Common myeloid progenitor, CD34-positive (primary cell): ENCODE measurements around the gene LRRN2.
"Not testable (repeated sequence)": the region's sequence is repeated elsewhere in the genome, so short reads cannot be mapped to it uniquely, and the experiment has no call there.

Experiments used
- CTCF ChIA-PET: fragments of 350-600 bp; sonication (Branson Sonifier 250); formaldehyde crosslinking; loops from one replicate; lab custom pipeline; 2021; ENCODE audit warnings: antibody characterized with exemption; lab: Charles Lee
- POLR2A ChIA-PET: fragments of 350-600 bp; sonication (Branson Sonifier 250); formaldehyde crosslinking; loops from one replicate; lab custom pipeline; 2021; ENCODE audit warnings: antibody characterized with exemption; lab: Charles Lee
- DNase-seq, 3 donors: peaks; one replicate each; pipeline versions ENCODE4 v3.0.0 to v3.0.0-alpha.2; 2013
- H3K27ac ChIP-seq, 2 experiments: 1 replicate in 1 of 2; 2 replicates in 1 of 2; pipeline ENCODE4 v1.7.0; 2013; ENCODE audit warnings: inconsistent platforms in 2 of 2, low read length in 2 of 2, mild to moderate bottlenecking in 2 of 2, low read depth in 1 of 2, moderate library complexity in 1 of 2; ENCODE audit not compliant: severe bottlenecking in 2 of 2, insufficient read depth in 1 of 2, poor library complexity in 1 of 2
- H3K27me3 ChIP-seq, 5 experiments: replicated peaks in 2 of 5; 1 replicate in 3 of 5; 2 replicates in 2 of 5; pipeline versions ENCODE4 v1.6.1 to v1.7.0; 2013; ENCODE audit warnings: low read length in 4 of 5, mild to moderate bottlenecking in 2 of 5, moderate library complexity in 2 of 5, inconsistent platforms in 1 of 5; ENCODE audit not compliant: insufficient read depth in 5 of 5, control insufficient read depth in 4 of 5
- H3K36me3 ChIP-seq, 4 experiments: 1 replicate in 2 of 4; 2 replicates in 2 of 4; pipeline versions ENCODE4 v1.6.1 to v1.7.0; 2013; ENCODE audit warnings: low read length in 3 of 4, control low read depth in 1 of 4, mild to moderate bottlenecking in 1 of 4; ENCODE audit not compliant: control insufficient read depth in 4 of 4, insufficient read depth in 4 of 4
- H3K4me1 ChIP-seq, 4 experiments: 1 replicate in 3 of 4; 2 replicates in 1 of 4; pipeline versions ENCODE4 v1.6.1 to v1.7.1; 2013; ENCODE audit warnings: low read length in 3 of 4, mild to moderate bottlenecking in 3 of 4, control low read depth in 1 of 4, inconsistent platforms in 1 of 4, moderate library complexity in 1 of 4; ENCODE audit not compliant: control insufficient read depth in 4 of 4, insufficient read depth in 4 of 4; ENCODE audit errors: control extremely low read depth in 1 of 4
- H3K4me3 ChIP-seq, 7 experiments: 1 replicate in 4 of 7; 2 replicates in 3 of 7; pipeline versions ENCODE4 v1.5.1 to v1.7.0; 2013; ENCODE audit warnings: mild to moderate bottlenecking in 7 of 7, low read length in 6 of 7, moderate library complexity in 6 of 7, inconsistent platforms in 2 of 7, low read depth in 2 of 7, control low read depth in 1 of 7; ENCODE audit not compliant: insufficient read depth in 4 of 7, control insufficient read depth in 1 of 7; ENCODE audit errors: extremely low read depth in 1 of 7
- H3K9me3 ChIP-seq, 5 experiments: 1 replicate in 4 of 5; 2 replicates in 1 of 5; pipeline versions ENCODE4 v1.6.1 to v1.7.1; 2013; ENCODE audit warnings: low read length in 4 of 5, mild to moderate bottlenecking in 2 of 5, inconsistent platforms in 1 of 5, low read depth in 1 of 5, moderate library complexity in 1 of 5; ENCODE audit not compliant: control insufficient read depth in 4 of 5, insufficient read depth in 2 of 5; ENCODE audit errors: control extremely low read depth in 1 of 5
- WGBS: methylation state at CpG from one replicate; pipeline ENCODE4 v1.1.5; 2013; ENCODE audit not compliant: insufficient coverage; 5-methylcytosine and 5-hydroxymethylcytosine counted together

LRRN2 gene

DNA sequence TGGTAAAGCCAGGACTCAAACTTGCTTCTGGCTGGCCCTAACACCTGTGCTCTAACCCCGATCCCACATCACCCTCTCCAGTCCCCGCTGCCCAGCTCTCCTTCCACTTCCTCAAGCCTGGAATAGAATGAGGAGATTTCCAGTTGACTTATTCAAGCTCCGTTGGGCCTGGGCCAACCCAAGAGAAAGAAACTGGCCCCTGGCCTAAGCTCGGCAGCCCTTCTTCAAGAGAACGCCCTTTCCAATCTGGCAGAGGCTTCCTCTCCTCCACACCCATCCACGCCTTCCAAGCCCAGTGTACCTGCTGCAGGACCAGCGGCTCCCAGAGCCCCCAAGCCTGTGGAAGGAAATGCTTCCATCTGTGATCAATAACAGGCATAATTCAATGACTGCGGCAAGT, 51.9 kb downstream of the LRRN2 start:
- H3K4me1 ChIP-seq = peaks cover 0 to 10% (median 4%) of the 10 kb centered on the region in 4 experiments
- H3K27me3 ChIP-seq = peaks cover 0 to 5% (median 2%) of the 10 kb centered on the region in 5 experiments
- DNase-seq = no peak
- no peak overlapping the region for H3K27ac ChIP-seq
- peaks cover 0 to 2% (median 0%) of the 10 kb centered on the region in 5 experiments for H3K9me3 ChIP-seq
- H3K36me3 ChIP-seq = no peaks in the 10 kb centered on the region
- CTCF ChIA-PET = no interaction called here
- POLR2A ChIA-PET = no interaction called here
- WGBS = 100% methylated on average over 2 of the region's 8 CpGs
- no peak overlapping the region for H3K4me3 ChIP-seq

DNA sequence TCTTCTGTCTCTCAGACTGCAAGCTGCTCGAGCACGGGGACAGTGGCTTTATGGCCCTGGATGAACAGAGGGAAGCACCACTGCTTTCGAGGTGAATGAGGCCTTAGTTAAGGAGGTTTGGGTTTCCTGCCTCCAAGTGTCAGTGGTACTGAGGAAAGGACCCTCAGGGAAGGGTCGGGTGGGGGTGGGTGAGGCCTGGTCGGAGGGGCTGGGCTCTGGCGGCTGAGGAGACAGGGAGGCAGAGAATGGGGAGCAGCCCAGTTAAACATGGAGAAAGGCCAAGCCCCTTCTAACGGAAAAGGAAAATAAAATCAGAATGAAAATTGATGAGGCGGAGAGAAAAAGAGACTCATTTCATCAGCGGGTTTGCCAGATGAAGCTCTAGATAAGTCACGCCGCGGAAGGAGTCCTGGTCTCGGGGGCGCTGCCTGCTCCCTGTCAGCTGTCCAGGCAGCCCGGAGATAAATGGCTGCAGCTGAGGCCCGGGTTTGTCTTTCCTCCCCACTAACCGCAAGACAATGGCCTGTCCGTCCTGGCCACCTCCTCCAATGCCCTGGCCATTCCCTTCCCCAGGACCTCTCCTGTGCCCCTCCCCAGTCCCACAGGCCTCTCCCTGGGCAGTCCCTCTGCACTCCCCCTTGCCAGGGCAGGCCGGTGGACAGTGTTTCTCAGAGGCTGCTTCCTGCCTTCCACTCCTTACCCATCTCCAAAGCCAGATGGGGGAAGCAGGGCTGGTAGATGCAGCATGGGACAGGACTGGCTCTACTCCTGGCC, 55.2 kb downstream of the LRRN2 start:
- H3K4me3 ChIP-seq = no peak overlapping the region
- CTCF ChIA-PET = interaction anchor here (1.3 kb wide), 1 partner anchor 177 kb away, joined by 3 read pairs; no protein-coding TSS in a partner anchor
- no peaks in the 10 kb centered on the region for H3K36me3 ChIP-seq
- POLR2A ChIA-PET = no interaction called here
- DNase-seq = peak in 2 of 3 donors; percentile 21 to 50
- peaks cover 0 to 3% (median 0%) of the 10 kb centered on the region in 5 experiments for H3K27me3 ChIP-seq
- H3K4me1 ChIP-seq = peaks cover 0 to 10% (median 4%) of the 10 kb centered on the region in 4 experiments
- H3K27ac ChIP-seq = no peak overlapping the region
- peaks cover 0 to 4% (median 0%) of the 10 kb centered on the region in 5 experiments for H3K9me3 ChIP-seq
- 41% methylated on average over 14 of the region's 19 CpGs for WGBS

DNA sequence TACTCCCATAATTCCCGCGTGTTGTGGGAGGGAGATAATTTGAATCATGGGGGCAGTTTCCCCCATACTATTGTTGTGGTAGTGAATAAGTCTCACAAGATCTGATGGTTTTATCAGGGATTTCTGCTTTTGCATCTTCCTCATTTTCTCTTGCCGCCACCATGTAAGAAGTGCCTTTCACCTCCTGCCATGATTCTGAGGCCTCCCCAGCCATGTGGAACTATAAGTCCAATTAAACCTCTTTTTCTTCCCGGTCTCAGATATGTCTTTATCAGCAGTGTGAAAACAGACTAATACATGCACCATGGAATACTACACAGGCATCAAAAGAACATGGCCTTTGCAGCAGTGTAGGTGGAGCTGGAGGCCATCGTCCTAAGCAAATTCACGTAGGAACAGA, 56.1 kb downstream of the LRRN2 start:
- H3K27me3 ChIP-seq, H3K36me3 ChIP-seq, DNase-seq, H3K9me3 ChIP-seq, H3K4me1 ChIP-seq, POLR2A ChIA-PET, H3K27ac ChIP-seq, H3K4me3 ChIP-seq: not testable (repeated sequence)
- CTCF ChIA-PET = interaction anchor here (1.3 kb wide), 1 partner anchor 178 kb away, joined by 3 read pairs; no protein-coding TSS in a partner anchor
- WGBS = no CpG with 5 or more reads among the region's 6 CpGs

DNA sequence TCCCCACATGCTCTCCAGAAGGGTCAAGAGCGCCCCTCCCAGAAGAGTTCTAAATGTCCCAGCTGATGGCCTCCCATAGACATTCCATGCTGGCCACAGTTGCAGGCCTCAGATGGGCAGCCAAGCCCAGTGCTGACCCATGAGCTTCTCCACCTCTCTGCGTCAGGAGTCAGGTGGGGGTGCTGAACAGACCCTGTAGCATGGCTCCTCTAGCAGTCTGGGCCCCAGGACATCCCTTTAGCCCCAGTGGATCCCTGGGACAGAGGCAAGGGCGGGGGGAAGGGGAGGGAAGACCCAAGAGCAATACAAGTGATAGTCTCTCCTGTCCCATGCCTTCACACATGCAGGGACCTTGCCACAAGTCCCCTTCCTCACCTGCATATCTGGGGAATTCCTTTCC, 56.7 kb downstream of the LRRN2 start:
- WGBS = 93% methylated on average over 3 of the region's 3 CpGs
- POLR2A ChIA-PET = no interaction called here
- CTCF ChIA-PET = no interaction called here

DNA sequence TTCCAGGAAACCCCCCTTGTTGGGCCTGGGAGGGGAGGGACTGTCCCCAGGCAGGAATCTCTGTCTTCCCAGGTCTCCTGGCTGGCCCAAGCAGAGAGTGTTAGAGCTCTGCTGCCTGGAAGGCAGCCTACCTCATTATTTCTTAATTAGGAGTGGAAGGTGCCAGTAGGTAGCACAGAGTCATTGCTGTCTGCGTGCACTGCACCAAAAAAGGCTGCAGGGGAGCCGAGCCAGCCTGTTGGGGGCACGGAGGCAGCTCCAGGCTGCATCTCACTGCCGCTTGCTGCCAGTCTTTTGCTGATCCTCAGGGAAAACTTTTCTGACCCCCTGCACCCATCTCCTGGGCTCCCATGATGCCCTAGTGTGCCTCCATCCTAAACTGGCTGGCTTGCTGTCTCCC, 58.1 kb downstream of the LRRN2 start:
- H3K27me3 ChIP-seq = peaks cover 0 to 3% (median 0%) of the 10 kb centered on the region in 5 experiments
- peaks cover 0 to 4% (median 0%) of the 10 kb centered on the region in 5 experiments for H3K9me3 ChIP-seq
- CTCF ChIA-PET = no interaction called here
- DNase-seq = no peak
- H3K27ac ChIP-seq = no peak overlapping the region
- no peak overlapping the region for H3K4me3 ChIP-seq
- 98% methylated on average over 4 of the region's 4 CpGs for WGBS
- no peaks in the 10 kb centered on the region for H3K36me3 ChIP-seq
- POLR2A ChIA-PET = no interaction called here
- peaks cover 0 to 10% (median 4%) of the 10 kb centered on the region in 4 experiments for H3K4me1 ChIP-seq

More for the DNA sequence above, 56.7 kb downstream of the LRRN2 start:
- Histone ChIP-seq H3K4me1 (peaks cover 0 to 10% (median 4%) of the 10 kb centered on the region in 4 experiments), H3K27me3 (peaks cover 0 to 3% (median 0%) of the 10 kb centered on the region in 5 experiments), H3K27ac (no peak overlapping the region), H3K4me3 (no peak overlapping the region), H3K9me3 (peaks cover 0 to 4% (median 0%) of the 10 kb centered on the region in 5 experiments), H3K36me3 (no peaks in the 10 kb centered on the region)
- DNase-seq = no peak

DNA sequence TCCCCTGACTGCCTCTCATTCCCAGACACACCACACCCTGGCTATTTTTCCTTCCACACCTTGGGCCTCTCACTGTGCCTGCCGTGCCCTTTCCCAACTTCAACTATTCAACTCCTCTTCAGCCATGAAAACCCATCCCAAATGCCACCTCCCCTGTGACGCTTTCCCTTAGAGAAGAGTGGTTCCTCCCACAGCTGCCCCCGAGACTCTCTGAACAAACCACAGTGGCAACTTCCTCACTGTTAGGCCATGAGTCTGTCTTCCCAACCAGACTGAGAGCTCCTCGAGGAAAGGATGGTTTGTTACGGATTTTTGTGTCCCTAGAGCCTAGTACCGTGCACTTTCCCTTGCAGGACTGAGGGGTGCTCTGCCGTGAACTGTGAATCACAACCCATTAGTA, 59.2 kb downstream of the LRRN2 start:
- Histone ChIP-seq H3K27me3 (peaks cover 0 to 3% (median 0%) of the 10 kb centered on the region in 5 experiments), H3K4me3 (no peak overlapping the region), H3K36me3 (no peaks in the 10 kb centered on the region), H3K9me3 (peaks cover 0 to 4% (median 0%) of the 10 kb centered on the region in 5 experiments), H3K4me1 (peaks cover 0 to 10% (median 4%) of the 10 kb centered on the region in 4 experiments), H3K27ac (no peak overlapping the region)
- WGBS = 81% methylated on average over 7 of the region's 7 CpGs
- ChIA-PET POLR2A (no interaction called here), CTCF (interaction anchor here (1.0 kb wide), 1 partner anchor 61 kb away, joined by 3 read pairs; no protein-coding TSS in a partner anchor)
- DNase-seq = no peak

DNA sequence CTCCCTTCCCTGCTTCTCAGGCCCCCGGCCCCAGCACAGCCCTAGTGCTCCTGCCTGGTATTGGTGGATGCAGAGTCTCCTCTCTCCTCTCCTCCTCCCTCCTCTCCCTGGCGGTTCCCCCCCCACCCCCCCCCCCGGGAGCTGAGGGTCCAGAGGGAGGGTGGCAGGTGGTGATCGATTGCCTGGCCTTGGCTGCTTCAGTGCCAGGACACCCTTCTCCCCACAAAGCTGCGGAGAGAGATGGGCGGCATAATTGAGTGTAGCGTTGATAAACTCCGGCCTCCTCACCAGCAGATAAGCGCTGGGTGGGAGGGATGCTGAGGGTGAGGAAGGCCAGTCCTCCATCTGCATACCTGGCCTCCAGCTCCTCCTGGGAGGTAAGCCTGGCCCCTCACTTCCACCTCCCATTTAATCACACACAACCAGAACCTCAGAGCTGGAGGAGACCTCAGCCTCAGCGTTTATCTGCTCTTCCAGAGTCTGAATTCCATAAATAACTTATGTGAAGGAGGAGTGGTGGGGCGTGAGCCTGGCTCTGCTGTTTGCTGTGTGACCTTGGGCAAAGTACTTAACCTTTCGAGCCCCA, 60.8 kb downstream of the LRRN2 start:
- H3K27ac ChIP-seq = no peak overlapping the region
- DNase-seq = no peak
- H3K4me3 ChIP-seq = no peak overlapping the region
- H3K4me1 ChIP-seq = peaks cover 0 to 1% (median 0%) of the 10 kb centered on the region in 4 experiments
- ChIA-PET POLR2A (no interaction called here), CTCF (interaction anchor here (1.2 kb wide), 1 partner anchor 15 kb away, joined by 3 read pairs; no protein-coding TSS in a partner anchor)
- H3K27me3 ChIP-seq = peaks cover 0 to 3% (median 0%) of the 10 kb centered on the region in 5 experiments
- no peaks in the 10 kb centered on the region for H3K36me3 ChIP-seq
- no CpG with 5 or more reads among the region's 12 CpGs for WGBS
- peaks cover 0 to 4% (median 0%) of the 10 kb centered on the region in 5 experiments for H3K9me3 ChIP-seq
